Endothelial cell of umbilical vein (primary cell): ENCODE data around the gene TNS4. TPM values are rescaled to one million over a fixed set of nuclear protein-coding genes. Genes with fewer than 3 reads are reported as not detected.

ENCODE experiments used
- BruUV-seq: library from RNA; stranded (reverse); fragments of 400-500 nt; replicated peaks from 2 replicates; lab custom pipeline; 2021; lab: Mats Ljungman, UMichigan
- CTCF ChIA-PET: fragments of 300-600, 350-600 bp; sonication (Branson Sonifier 250); formaldehyde crosslinking; loops from one replicate; lab custom pipeline; 2021; ENCODE audit warnings: antibody characterized with exemption, inconsistent platforms; lab: Charles Lee
- POLR2A ChIA-PET: fragments of 300-600, 350-600 bp; sonication (Branson Sonifier 250); formaldehyde crosslinking; loops from one replicate; lab custom pipeline; 2021; ENCODE audit warnings: antibody characterized with exemption, inconsistent platforms; lab: Charles Lee
- DNase-seq: peaks from one replicate; pipeline ENCODE4 v3.0.0-alpha.2; 2011; ENCODE audit warnings: low read depth, low spot score
- FAIRE-seq: peaks from 2 replicates; lab custom pipeline; 2011; peaks lifted over from hg19 to GRCh38; lab: Jason Lieb, UNC
- H2AFZ ChIP-seq: 2 replicates; pipeline ENCODE4 v1.6.0; 2012; ENCODE audit warnings: low read depth, low read length, control low read depth, inconsistent platforms
- H3K27ac ChIP-seq: 2 replicates; pipeline ENCODE4 v1.5.1; 2011; ENCODE audit warnings: low read depth, mild to moderate bottlenecking, control low read depth, low read length, moderate library complexity; ENCODE audit not compliant: insufficient read depth
- H3K27me3 ChIP-seq, 2 experiments: 2 replicates each; pipeline versions ENCODE4 v1.6.0 to v1.6.1; 2011; ENCODE audit warnings: low read length in 2 of 2, mixed read lengths in 1 of 2; ENCODE audit not compliant: control insufficient read depth in 2 of 2, insufficient read depth in 2 of 2
- H3K36me3 ChIP-seq, 2 experiments: 2 replicates in 1 of 2; 3 replicates in 1 of 2; pipeline ENCODE4 v1.5.1; 2011; ENCODE audit warnings: low read length in 2 of 2, mild to moderate bottlenecking in 1 of 2, moderate library complexity in 1 of 2; ENCODE audit not compliant: control insufficient read depth in 2 of 2, insufficient read depth in 2 of 2; ENCODE audit errors: extremely low read depth in 1 of 2
- H3K4me1 ChIP-seq: 3 replicates; pipeline ENCODE4 v1.5.1; 2011; ENCODE audit warnings: mild to moderate bottlenecking, low read length; ENCODE audit not compliant: control insufficient read depth, insufficient read depth; ENCODE audit errors: extremely low read depth
- H3K4me2 ChIP-seq: 2 replicates; pipeline ENCODE4 v1.6.1; 2011; ENCODE audit warnings: low read length, control low read depth, mixed read lengths; ENCODE audit not compliant: insufficient read depth
- H3K4me3 ChIP-seq, 3 experiments: fragments of 200-600 bp in 1 of 3; sonication (generic), shearing (Covaris generic) in 1 of 3; replicated peaks in 1 of 3; 2 replicates each; pipeline ENCODE4 v1.5.1; 2011 to 2016; ENCODE audit warnings: control low read depth in 3 of 3, low read length in 3 of 3, mild to moderate bottlenecking in 2 of 3, inconsistent platforms in 1 of 3, low read depth in 1 of 3, moderate library complexity in 1 of 3; ENCODE audit not compliant: insufficient read depth in 1 of 3
- H3K79me2 ChIP-seq: 2 replicates; pipeline ENCODE4 v1.6.0; 2012; ENCODE audit warnings: low read length, inconsistent platforms; ENCODE audit not compliant: control insufficient read depth, insufficient read depth
- H3K9ac ChIP-seq: replicated peaks from 2 replicates; pipeline ENCODE3; 2011; ENCODE audit warnings: low read length, control low read depth; ENCODE audit not compliant: insufficient read depth; ENCODE audit errors: extremely low read depth
- H3K9me1 ChIP-seq: replicated peaks from 3 replicates; pipeline ENCODE4 v1.6.0; 2011; ENCODE audit warnings: mild to moderate bottlenecking, low read length; ENCODE audit not compliant: control insufficient read depth, insufficient read depth; ENCODE audit errors: extremely low read depth
- H3K9me3 ChIP-seq: replicated peaks from 2 replicates; pipeline ENCODE4 v1.5.1; 2012; ENCODE audit warnings: low read length, inconsistent platforms; ENCODE audit not compliant: control insufficient read depth, insufficient read depth
- H4K20me1 ChIP-seq: replicated peaks from 2 replicates; pipeline ENCODE3; 2011; ENCODE audit warnings: mild to moderate bottlenecking, low read length; ENCODE audit not compliant: control insufficient read depth, insufficient read depth; ENCODE audit errors: extremely low read depth
- EZH2 ChIP-seq: IDR thresholded peaks from 2 replicates; pipeline ENCODE4 v1.6.1; 2012; ENCODE audit warnings: borderline replicate concordance, low read depth, mild to moderate bottlenecking, moderate library complexity, low read length, inconsistent platforms; ENCODE audit not compliant: severe bottlenecking
- FOS ChIP-seq: IDR thresholded peaks from 2 replicates; pipeline ENCODE4 v1.6.1; 2011; ENCODE audit warnings: mild to moderate bottlenecking, low read length, moderate library complexity, borderline replicate concordance; ENCODE audit not compliant: insufficient read depth
- MYC ChIP-seq: IDR thresholded peaks from one replicate; pipeline ENCODE4 v1.6.1; 2011; ENCODE audit warnings: mild to moderate bottlenecking, low read depth, low read length
- POLR2A ChIP-seq: IDR thresholded peaks from 2 replicates; pipeline ENCODE4 v1.6.1; 2012; ENCODE audit warnings: low read depth, mild to moderate bottlenecking, control low read depth, low read length
- dilution Hi-C: fragments of 300-500 bp; cut with MboI; formaldehyde crosslinking; loops from one replicate; pipeline ENCODE4 v1.15.0; 2019; ENCODE audit warnings: low sequenced_read_pairs; ENCODE audit not compliant: extremely low pct_ligation_motif_present
- intact Hi-C: fragments of 100-400 bp; cut with micrococcal nuclease; formaldehyde crosslinking; loops from one replicate; pipeline ENCODE4 v1.10.0; 2022
- polyA plus RNA-seq, 4 experiments: library from polyadenylated mRNA; depleted of rRNA in 3 of 4; stranded (reverse) in 3 of 4; unstranded in 1 of 4; fragments of >200 nt; gene quantifications; 2 replicates each; pipeline versions ENCODE4 v1.2.1 to v1.2.3, GENCODE V29; 2011 to 2012; ENCODE audit warnings: missing spikeins in 1 of 4
- total RNA-seq: library from RNA; stranded (reverse); gene quantifications from 2 replicates; pipeline ENCODE4 v1.2.3, GENCODE V29; 2021
- TF ChIP-seq, protein P1 (sequence below), 2 donors: IDR thresholded peaks; 1 replicate in 1 of 2; 2 replicates in 1 of 2; pipeline ENCODE4 v1.5.1; 2011; ENCODE audit warnings: low read length in 2 of 2, mild to moderate bottlenecking in 2 of 2, moderate library complexity in 2 of 2, control low read depth in 1 of 2, inconsistent platforms in 1 of 2, low read depth in 1 of 2; ENCODE audit not compliant: insufficient read depth in 1 of 2; ENCODE audit errors: extremely low read depth in 1 of 2
- TF ChIP-seq, protein P2 (sequence below): IDR thresholded peaks from 2 replicates; pipeline ENCODE4 v1.6.1; 2011; ENCODE audit not compliant: insufficient read depth, insufficient read length

Gene TNS4
- total and polyA plus RNA-seq, 2 donors (not counting 3 experiments of a cell fraction or from before 2014, with no cell fraction given) = not detected

DNA sequence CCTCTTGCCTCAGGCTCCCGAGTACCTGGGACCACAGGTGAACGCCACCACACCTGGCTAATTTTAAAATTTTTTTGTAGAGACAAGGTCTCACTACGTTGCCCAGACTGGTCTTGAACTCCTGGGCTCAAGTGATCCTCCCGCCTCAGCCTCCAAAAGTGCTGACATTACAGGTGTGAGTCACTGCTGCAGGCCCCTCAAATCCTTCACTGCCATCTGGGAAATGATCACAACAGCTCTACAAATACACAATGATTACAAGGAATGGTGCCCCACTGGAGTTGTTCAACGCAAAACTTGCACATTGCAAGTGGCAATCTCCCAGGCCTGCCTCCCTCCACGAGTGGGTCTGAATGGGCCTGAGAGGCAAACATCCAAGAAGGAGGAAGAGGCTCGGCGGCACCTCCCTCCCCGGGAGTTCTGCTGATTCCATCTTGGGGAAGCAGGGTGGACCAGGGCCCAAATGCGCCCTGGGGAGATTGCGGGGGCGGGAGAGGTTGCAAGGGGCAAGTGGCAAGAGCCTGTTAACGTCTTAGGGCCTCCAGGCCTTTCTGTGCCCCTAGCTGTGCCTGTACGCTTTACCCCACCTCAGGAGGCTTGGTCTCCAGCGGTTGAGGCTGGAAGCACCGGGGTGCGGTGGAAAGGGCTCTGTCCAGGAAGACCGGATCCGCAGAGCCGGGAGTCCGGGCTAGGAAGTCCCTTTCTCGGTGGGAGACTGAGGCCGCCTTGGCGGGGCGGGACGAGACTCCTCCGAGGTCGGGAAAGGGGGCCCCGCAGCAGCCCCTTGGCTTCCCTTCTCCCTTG lies 58.8 kb downstream of the TNS4 start:
- intact Hi-C loops (loop anchor here (1.0 kb wide), 4 partner anchors 25 to 91 kb away; partner anchors contain the start of gene TOP2A), dilution Hi-C loops (no loop called here)
- TF ChIP-seq, protein P1, sequence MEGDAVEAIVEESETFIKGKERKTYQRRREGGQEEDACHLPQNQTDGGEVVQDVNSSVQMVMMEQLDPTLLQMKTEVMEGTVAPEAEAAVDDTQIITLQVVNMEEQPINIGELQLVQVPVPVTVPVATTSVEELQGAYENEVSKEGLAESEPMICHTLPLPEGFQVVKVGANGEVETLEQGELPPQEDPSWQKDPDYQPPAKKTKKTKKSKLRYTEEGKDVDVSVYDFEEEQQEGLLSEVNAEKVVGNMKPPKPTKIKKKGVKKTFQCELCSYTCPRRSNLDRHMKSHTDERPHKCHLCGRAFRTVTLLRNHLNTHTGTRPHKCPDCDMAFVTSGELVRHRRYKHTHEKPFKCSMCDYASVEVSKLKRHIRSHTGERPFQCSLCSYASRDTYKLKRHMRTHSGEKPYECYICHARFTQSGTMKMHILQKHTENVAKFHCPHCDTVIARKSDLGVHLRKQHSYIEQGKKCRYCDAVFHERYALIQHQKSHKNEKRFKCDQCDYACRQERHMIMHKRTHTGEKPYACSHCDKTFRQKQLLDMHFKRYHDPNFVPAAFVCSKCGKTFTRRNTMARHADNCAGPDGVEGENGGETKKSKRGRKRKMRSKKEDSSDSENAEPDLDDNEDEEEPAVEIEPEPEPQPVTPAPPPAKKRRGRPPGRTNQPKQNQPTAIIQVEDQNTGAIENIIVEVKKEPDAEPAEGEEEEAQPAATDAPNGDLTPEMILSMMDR (IDR thresholded peaks at IDR 0.05; ENCODE audit: extremely low read depth in 1 of 2, insufficient read depth in 1 of 2, low read depth in 1 of 2, low read length in 2 of 2) = peak in 1 of 2 donors; percentile 0
- no peak for TF ChIP-seq FOS
- Histone ChIP-seq H3K27me3 (no peaks in the 10 kb centered on the region), H2AFZ (peak overlapping the region; percentile 80), H3K4me2 (peak overlapping the region; percentile 74), H3K36me3 (peaks cover 0 to 4% of the 10 kb centered on the region in 2 experiments), H3K9me1 (no peaks in the 10 kb centered on the region), H3K9ac (peak overlapping the region; percentile 32), H4K20me1 (no peaks in the 10 kb centered on the region), H3K9me3 (no peaks in the 10 kb centered on the region), H3K79me2 (peaks cover 38% of the 10 kb centered on the region), H3K4me1 (peaks cover 28% of the 10 kb centered on the region), H3K4me3 (peak overlapping the region; percentile 21 to 51 (median 47)), H3K27ac (no peak overlapping the region)
- peak; percentile 64 for FAIRE-seq
- POLR2A ChIA-PET = interaction anchor here (0.6 to 1.8 kb wide), 3 partner anchors 25 to 1372 kb away, joined by 3 to 9 read pairs (median 7); partner anchors contain the start of gene TOP2A
- CTCF ChIA-PET = interaction anchor here (0.8 to 8.1 kb wide), 10 partner anchors 18 to 118 kb away, joined by 3 to 143 read pairs (median 6); partner anchors contain the start of genes GJD3 and TOP2A
- BruUV-seq = no TSS peak
- peak; percentile 28 for DNase-seq

DNA sequence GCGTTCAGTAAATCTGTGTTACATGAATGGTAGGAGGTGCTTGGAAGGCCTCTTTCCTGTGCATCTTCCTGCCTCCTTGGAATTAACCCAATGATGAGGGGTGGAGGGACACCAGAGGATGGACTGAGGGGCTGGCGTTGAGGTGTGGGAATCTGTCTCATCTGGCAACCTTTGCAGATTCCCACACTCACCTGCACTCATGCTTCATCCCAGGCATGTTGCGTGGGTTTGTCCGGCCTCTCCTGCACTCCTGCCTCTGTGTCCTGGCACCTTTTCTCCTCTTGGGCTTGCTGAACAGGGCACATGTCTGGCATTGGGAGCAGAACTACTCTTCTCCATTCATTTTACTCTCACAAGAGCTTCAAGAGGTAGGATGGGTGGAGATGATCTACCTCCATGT lies 61.3 kb downstream of the TNS4 start:
- no TSS peak for BruUV-seq
- dilution Hi-C loops (no loop called here), intact Hi-C loops (no loop called here)
- no peaks in the 10 kb centered on the region for H4K20me1 ChIP-seq
- no peak for FAIRE-seq
- CTCF ChIA-PET = interaction anchor here (1.0 to 8.1 kb wide), 7 partner anchors 10 to 120 kb away, joined by 3 to 143 read pairs (median 8); no protein-coding TSS in a partner anchor
- no peak for DNase-seq
- no peaks in the 10 kb centered on the region for H3K36me3 ChIP-seq
- no peak overlapping the region for H3K4me2 ChIP-seq
- no peak overlapping the region for H3K27ac ChIP-seq
- H3K4me1 ChIP-seq = peaks cover 6% of the 10 kb centered on the region
- POLR2A ChIA-PET = interaction anchor here (0.6 kb wide), 1 partner anchor 36 kb away, joined by 3 read pairs; no protein-coding TSS in a partner anchor
- H3K9ac ChIP-seq = no peak overlapping the region
- no peaks in the 10 kb centered on the region for H3K9me3 ChIP-seq
- H2AFZ ChIP-seq = no peak overlapping the region
- H3K27me3 ChIP-seq = no peaks in the 10 kb centered on the region
- TF ChIP-seq, protein P2, sequence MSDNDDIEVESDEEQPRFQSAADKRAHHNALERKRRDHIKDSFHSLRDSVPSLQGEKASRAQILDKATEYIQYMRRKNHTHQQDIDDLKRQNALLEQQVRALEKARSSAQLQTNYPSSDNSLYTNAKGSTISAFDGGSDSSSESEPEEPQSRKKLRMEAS = no peak
- TF ChIP-seq FOS = no peak
- no peak for TF ChIP-seq EZH2
- no peak for TF ChIP-seq MYC
- TF ChIP-seq POLR2A = no peak
- no peaks in the 10 kb centered on the region for H3K9me1 ChIP-seq
- peaks cover 15% of the 10 kb centered on the region for H3K79me2 ChIP-seq
- no peak overlapping the region for H3K4me3 ChIP-seq
